M059J (cell line): Measurements from ENCODE around the gene OXGR1. TPM values are rescaled to one million over a fixed set of nuclear protein-coding genes. Genes with fewer than 3 reads are reported as not detected.
"Not testable (repeated sequence)": the region's sequence is repeated elsewhere in the genome, so short reads cannot be mapped to it uniquely, and the experiment has no call there.

ENCODE experiments used
- DNase-seq: peaks from one replicate; pipeline ENCODE4 v3.0.0-alpha.2; 2012; ENCODE audit warnings: low read depth
- total RNA-seq: library from RNA; depleted of rRNA; stranded (reverse); fragments of >200 nt; shearing (Covaris generic); gene quantifications from 2 replicates; pipeline ENCODE4 v1.2.3, GENCODE V29; 2014; rRNA removed

The OXGR1 gene
- 0.49 TPM in 1 of 2 replicates, not detected in the other for total RNA-seq

GRCh38 chr13:96994017-96994857 is at the start of gene OXGR1:
OXGR1 (minus strand) TSS chr13:96994476; CDS start chr13:96987759, 6,717 bp downstream.
- no peak for DNase-seq

- DNase-seq, result peak; percentile 11
These were observed 49.0 kb upstream of the OXGR1 start for GRCh38 chr13:97043302-97043701.

- DNase-seq, result peak; percentile 59
These were observed 36.6 kb upstream of the OXGR1 start for GRCh38 chr13:97030705-97031452.

GRCh38 chr13:97028441-97029299 is 34.4 kb upstream of the OXGR1 start:
- peak; percentile 54 for DNase-seq

- DNase-seq, result no peak
These were observed 32.9 kb upstream of the OXGR1 start for GRCh38 chr13:97027162-97027554.

- DNase-seq, result no peak
These were observed 32.4 kb upstream of the OXGR1 start for GRCh38 chr13:97026531-97027161.

- not testable (repeated sequence) for DNase-seq
These were observed 29.5 kb upstream of the OXGR1 start for GRCh38 chr13:97023812-97024211.

- no peak for DNase-seq
These were observed 28.8 kb upstream of the OXGR1 start for GRCh38 chr13:97023117-97023516.

GRCh38 chr13:97021241-97021640 is 27.0 kb upstream of the OXGR1 start:
- no peak for DNase-seq

- DNase-seq, result no peak
These were observed 26.5 kb upstream of the OXGR1 start for GRCh38 chr13:97020689-97021240.

GRCh38 chr13:97020194-97020593 is 25.9 kb upstream of the OXGR1 start:
- no peak for DNase-seq

- no peak for DNase-seq
These were observed 25.0 kb upstream of the OXGR1 start for GRCh38 chr13:97019236-97019635.

- DNase-seq, result peak; percentile 52
These were observed 23.9 kb upstream of the OXGR1 start for GRCh38 chr13:97018029-97018819.

- no peak for DNase-seq
These were observed 23.0 kb upstream of the OXGR1 start for GRCh38 chr13:97017322-97017721.

- peak; percentile 25 for DNase-seq
These were observed 21.5 kb upstream of the OXGR1 start for GRCh38 chr13:97015661-97016350.

GRCh38 chr13:97012251-97013048 is 18.2 kb upstream of the OXGR1 start:
- DNase-seq, result no peak

GRCh38 chr13:97011446-97012131 is 17.3 kb upstream of the OXGR1 start:
- DNase-seq, result no peak

- DNase-seq, result no peak
These were observed 14.4 kb upstream of the OXGR1 start for GRCh38 chr13:97008643-97009042.
